Aorta (tissue), 5 donors: ENCODE measurements around the gene MSI2. TPM values are rescaled to one million over a fixed set of nuclear protein-coding genes. Genes with fewer than 3 reads are reported as not detected.

ENCODE experiments used
- ATAC-seq: fragments of 200-7000 bp; cut with Tn5 transposase; one replicate; pipeline ENCODE4 v1.9.1; 2022; ENCODE audit warnings: moderate library complexity; ENCODE audit not compliant: low FRiP score
- DNase-seq, 2 donors: peaks; one replicate each; pipeline ENCODE4 v3.0.0-alpha.2; 2020
- H3K27ac ChIP-seq, 2 donors: one replicate each; pipeline ENCODE4 v1.5.1; 2013; ENCODE audit warnings: low read length in 2 of 2, mild to moderate bottlenecking in 2 of 2, moderate library complexity in 2 of 2, control low read depth in 1 of 2, inconsistent platforms in 1 of 2, low read depth in 1 of 2
- H3K27me3 ChIP-seq, 2 donors: one replicate each; pipeline ENCODE4 v1.6.1; 2013; ENCODE audit warnings: control low read depth in 1 of 2, low read length in 1 of 2, mild to moderate bottlenecking in 1 of 2, moderate library complexity in 1 of 2; ENCODE audit not compliant: insufficient read depth in 2 of 2, control insufficient read depth in 1 of 2
- H3K36me3 ChIP-seq, 2 donors: one replicate each; pipeline ENCODE4 v1.6.1; 2013; ENCODE audit warnings: control low read depth in 1 of 2, low read length in 1 of 2, mild to moderate bottlenecking in 1 of 2; ENCODE audit not compliant: insufficient read depth in 2 of 2, control insufficient read depth in 1 of 2
- H3K4me1 ChIP-seq, 2 donors: one replicate each; pipeline ENCODE4 v1.6.1; 2013; ENCODE audit warnings: low read length in 2 of 2, control low read depth in 1 of 2, mild to moderate bottlenecking in 1 of 2, moderate library complexity in 1 of 2; ENCODE audit not compliant: insufficient read depth in 2 of 2, control insufficient read depth in 1 of 2
- H3K4me3 ChIP-seq, 2 donors: one replicate each; pipeline ENCODE4 v1.5.1; 2013; ENCODE audit warnings: low read length in 2 of 2, control low read depth in 1 of 2, mild to moderate bottlenecking in 1 of 2
- H3K9me3 ChIP-seq: one replicate; pipeline ENCODE4 v1.6.1; 2013; ENCODE audit warnings: mild to moderate bottlenecking, low read length; ENCODE audit not compliant: control insufficient read depth
- WGBS, 2 donors: extraction: QIAGEN DNeasy Blood & Tissue Kit; methylation state at CpG; one replicate each; pipeline ENCODE4 v1.1.7; 2013; 5-methylcytosine and 5-hydroxymethylcytosine counted together
- intact Hi-C, 2 donors: fragments of 100-400 bp; cut with DNase I; formaldehyde crosslinking; loops; one replicate each; pipeline versions ENCODE4 v1.14.2 to v1.15.0; 2022
- long read RNA-seq, 2 donors: library from polyadenylated mRNA; unstranded; transcript quantifications; one replicate each; pipeline ENCODE4 v2.0.0, GENCODE V29; 2020 to 2021
- polyA plus RNA-seq, 2 donors: library from polyadenylated mRNA; stranded (reverse); fragments of 200-250 nt; gene quantifications; one replicate each; pipeline ENCODE4 v1.2.3, GENCODE V29; 2013
- total RNA-seq, 2 donors: library from RNA; stranded (reverse); fragmentation: NEBNext Ultra II Directional; extraction: Animal tissue kit (Norgen Biotek cat#: 25700); gene quantifications; one replicate each; pipeline ENCODE4 v1.2.1, GENCODE V29; 2021
- donor health status: healthy with polysubstance abuse.
- donor health status: Bipolar disorder and iron deficiency.
- donor health status: DM: no; HTN: no; CAD: no.
- donor health status: DM: no; HTN: no; CAD: no.
- donor health status: DM: yes; HTN: yes; CAD: no.

The MSI2 gene
- total RNA-seq (10 to 100 TPM; 47.2 to 48.2 TPM), polyA plus RNA-seq (10 to 100 TPM in 1 of 2 donors, 1 to 10 TPM in 1; 9.3 to 11.0 TPM)
- long read RNA-seq, donor 1, full-length matches to known transcripts: 3 of 27 reads
- long read RNA-seq, donor 1, partial matches to known transcripts: 4 of 27 reads
- long read RNA-seq, donor 1, other reads (novel, unspliced or antisense): 20 of 27 reads
- long read RNA-seq, donor 2, full-length matches to known transcripts: 1 of 24 reads
- long read RNA-seq, donor 2, partial matches to known transcripts: 1 of 24 reads
- long read RNA-seq, donor 2, other reads (novel, unspliced or antisense): 22 of 24 reads

GRCh38 chr17:57255776-57256681 is at the start of gene MSI2:
TSS of gene MSI2 (plus strand) at chr17:57256523. CDS start at chr17:57256743, 220 bp downstream.
- H3K27ac ChIP-seq: peak within 1 kb of the TSS; percentile 69 to 92
- no peaks in the 10 kb centered on the region for H3K27me3 ChIP-seq
- intact Hi-C loops: loop anchor here (5.0 to 10.0 kb wide), 4 partner anchors 189 to 416 kb away; no protein-coding TSS in a partner anchor
- H3K9me3 ChIP-seq: no peaks in the 10 kb centered on the region
- H3K4me1 ChIP-seq: peaks cover 2 to 4% of the 10 kb centered on the region in 2 donors
- H3K36me3 ChIP-seq: no peaks in the 10 kb centered on the region
- H3K4me3 ChIP-seq: peak within 1 kb of the TSS; percentile 97
- WGBS, 2 donors: 1% methylated on average over 39 to 88 of the region's 88 CpGs
- DNase-seq (peak; percentile 94 to 97), ATAC-seq (peak; percentile 94)

- 96 to 98% methylated on average over 1 of the region's 1 CpG for WGBS, 2 donors
Measured at GRCh38 chr17:57206928-57207327, 49.4 kb upstream of the MSI2 start.

DNA sequence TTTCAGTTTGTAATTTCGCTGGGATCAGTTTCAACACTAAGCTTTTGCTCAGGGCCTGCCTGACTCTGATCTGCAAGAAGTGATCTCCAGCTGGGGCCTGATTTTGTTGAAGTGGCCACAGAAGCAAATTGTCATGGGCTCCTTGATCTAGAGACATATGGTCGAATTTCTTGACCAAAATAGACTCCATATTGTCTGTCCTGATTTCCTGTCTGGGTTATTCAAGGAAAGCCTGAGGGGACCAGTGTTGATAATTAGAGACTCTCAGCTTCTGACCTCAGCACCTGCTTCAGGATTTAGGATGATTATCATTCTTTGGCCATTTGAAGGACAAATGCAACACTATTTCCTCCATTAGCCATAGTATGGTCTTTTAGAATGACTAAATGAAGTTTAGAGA is 48.9 kb upstream of the MSI2 start:
- H3K4me3 ChIP-seq: no peak overlapping the region
- H3K9me3 ChIP-seq: no peaks in the 10 kb centered on the region
- H3K27me3 ChIP-seq: no peaks in the 10 kb centered on the region
- 70 to 77% methylated on average over 2 of the region's 2 CpGs for WGBS, 2 donors
- H3K27ac ChIP-seq: no peak overlapping the region
- DNase-seq: no peak
- no peak for ATAC-seq
- no peaks in the 10 kb centered on the region for H3K36me3 ChIP-seq
- intact Hi-C loops: no loop called here
- H3K4me1 ChIP-seq: no peaks in the 10 kb centered on the region

More at GRCh38 chr17:57206928-57207327, 49.4 kb upstream of the MSI2 start:
- no peaks in the 10 kb centered on the region for H3K36me3 ChIP-seq
- H3K4me1 ChIP-seq: no peaks in the 10 kb centered on the region
- ATAC-seq (no peak), DNase-seq (no peak)
- no peak overlapping the region for H3K27ac ChIP-seq
- no peaks in the 10 kb centered on the region for H3K9me3 ChIP-seq
- no peak overlapping the region for H3K4me3 ChIP-seq
- intact Hi-C loops: no loop called here
- H3K27me3 ChIP-seq: no peaks in the 10 kb centered on the region

DNA sequence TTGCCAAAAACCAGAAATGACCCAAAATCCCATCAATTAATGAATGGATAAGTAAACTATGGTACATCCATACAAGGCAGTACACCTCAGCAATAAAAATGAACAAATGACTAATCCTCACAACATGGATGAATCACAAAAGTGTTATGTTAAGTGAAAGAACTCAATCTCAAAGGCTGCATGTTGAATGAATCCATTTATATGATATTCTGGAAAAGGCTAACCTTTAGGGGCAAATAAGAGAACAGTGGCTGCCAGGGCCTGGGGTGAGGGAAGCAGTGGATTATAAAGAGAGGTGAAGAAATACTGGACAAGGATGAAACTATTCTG is 46.1 kb upstream of the MSI2 start:
- ATAC-seq: no peak

GRCh38 chr17:57210972-57211411 is 45.3 kb upstream of the MSI2 start:
- DNase-seq: no peak
- H3K36me3 ChIP-seq: no peaks in the 10 kb centered on the region
- no peaks in the 10 kb centered on the region for H3K9me3 ChIP-seq
- WGBS, 2 donors: 63 to 70% methylated on average over 3 of the region's 3 CpGs
- intact Hi-C loops: no loop called here
- no peak overlapping the region for H3K4me3 ChIP-seq
- no peak for ATAC-seq
- H3K27me3 ChIP-seq: no peaks in the 10 kb centered on the region
- no peaks in the 10 kb centered on the region for H3K4me1 ChIP-seq
- H3K27ac ChIP-seq: no peak overlapping the region

More for the DNA sequence above, 46.1 kb upstream of the MSI2 start:
- H3K4me1 ChIP-seq: no peaks in the 10 kb centered on the region
- no peak for DNase-seq
- intact Hi-C loops: no loop called here
- no peaks in the 10 kb centered on the region for H3K36me3 ChIP-seq
- no peaks in the 10 kb centered on the region for H3K27me3 ChIP-seq
- H3K4me3 ChIP-seq: no peak overlapping the region
- H3K27ac ChIP-seq: no peak overlapping the region
- H3K9me3 ChIP-seq: no peaks in the 10 kb centered on the region

DNA sequence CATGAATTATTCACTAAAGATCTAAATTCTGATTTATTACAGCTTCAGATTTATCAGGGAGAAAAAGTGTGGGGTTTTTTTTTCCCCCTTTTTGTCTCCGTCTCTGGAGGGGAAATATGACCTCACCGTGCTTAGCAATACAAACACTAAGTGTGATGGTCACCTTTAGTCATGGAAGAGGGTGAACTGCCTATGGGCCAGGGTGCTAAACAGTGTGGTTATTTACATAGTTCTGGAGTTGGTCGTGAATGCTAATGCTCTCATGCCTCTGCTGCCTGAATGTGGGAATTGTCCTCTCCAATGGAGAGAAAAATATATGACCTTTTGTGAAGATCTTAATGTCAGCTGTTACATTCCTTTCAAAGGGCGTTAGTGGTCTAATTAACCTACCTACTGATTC is 44.8 kb upstream of the MSI2 start:
- intact Hi-C loops: no loop called here
- no peak for DNase-seq

GRCh38 chr17:57213180-57213825 is 43.0 kb upstream of the MSI2 start:
- DNase-seq (no peak), ATAC-seq (no peak)
- Histone ChIP-seq H3K27ac (no peak overlapping the region), H3K4me3 (no peak overlapping the region), H3K36me3 (no peaks in the 10 kb centered on the region), H3K4me1 (peaks cover 0 to 3% of the 10 kb centered on the region in 2 donors), H3K9me3 (no peaks in the 10 kb centered on the region), H3K27me3 (no peaks in the 10 kb centered on the region)
- WGBS, 2 donors: 84 to 86% methylated on average over 5 of the region's 5 CpGs
- intact Hi-C loops: no loop called here

More for the DNA sequence above, 44.8 kb upstream of the MSI2 start:
- 29 to 42% methylated on average over 4 of the region's 4 CpGs for WGBS, 2 donors
- no peak for ATAC-seq
- Histone ChIP-seq H3K9me3 (no peaks in the 10 kb centered on the region), H3K4me1 (no peaks in the 10 kb centered on the region), H3K27me3 (no peaks in the 10 kb centered on the region), H3K27ac (no peak overlapping the region), H3K36me3 (no peaks in the 10 kb centered on the region), H3K4me3 (no peak overlapping the region)

DNA sequence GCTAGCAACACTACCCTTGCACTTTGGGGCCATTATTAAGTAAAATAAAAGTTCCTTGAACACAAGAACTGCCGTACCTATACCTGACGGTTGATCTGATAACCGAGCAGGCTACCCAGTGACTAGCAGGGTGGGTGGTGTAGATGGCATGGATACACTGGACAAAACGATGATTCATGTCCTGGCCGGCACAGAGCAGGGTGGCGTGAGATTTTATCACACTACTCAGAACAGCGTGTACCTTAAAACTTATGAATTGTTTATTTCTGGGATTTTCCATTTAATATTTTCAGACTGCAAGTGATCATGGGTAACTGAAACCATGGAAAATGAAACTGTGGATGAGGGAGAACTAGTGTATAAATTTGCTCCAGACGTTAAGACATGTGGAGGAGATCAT is 41.0 kb upstream of the MSI2 start:
- H3K27me3 ChIP-seq: no peaks in the 10 kb centered on the region
- no peak overlapping the region for H3K4me3 ChIP-seq
- DNase-seq (no peak), ATAC-seq (no peak)
- H3K36me3 ChIP-seq: no peaks in the 10 kb centered on the region
- WGBS, 2 donors: 36 to 59% methylated on average over 8 of the region's 8 CpGs
- H3K9me3 ChIP-seq: no peaks in the 10 kb centered on the region
- intact Hi-C loops: no loop called here
- no peak overlapping the region for H3K27ac ChIP-seq
- peaks cover 0 to 3% of the 10 kb centered on the region in 2 donors for H3K4me1 ChIP-seq
